Transverse colon (tissue), 4 donors: ENCODE results near the gene RANGRF. TPM values are rescaled to one million over a fixed set of nuclear protein-coding genes. Genes with fewer than 3 reads are reported as not detected.

Experiments
- DNase-seq: peaks from one replicate; pipeline ENCODE4 v3.0.0-alpha.2; 2019
- H3K27ac ChIP-seq, 4 donors: fragments of 200-600 bp; sonication (generic); 2 replicates each; pipeline ENCODE4 v1.5.1; 2016 to 2018; ENCODE audit warnings: inconsistent platforms in 4 of 4
- H3K27me3 ChIP-seq: fragments of 200-600 bp; sonication (generic); 2 replicates; pipeline ENCODE4 v1.5.1; 2017; ENCODE audit warnings: inconsistent platforms
- H3K36me3 ChIP-seq, 4 donors: fragments of 200-600 bp; sonication (generic); 2 replicates each; pipeline ENCODE4 v1.5.1; 2017 to 2019; ENCODE audit warnings: inconsistent platforms in 4 of 4
- H3K4me1 ChIP-seq, 4 donors: fragments of 200-600 bp; sonication (generic); 2 replicates each; pipeline ENCODE4 v1.5.1; 2017 to 2020; ENCODE audit warnings: inconsistent platforms in 4 of 4
- H3K4me3 ChIP-seq, 4 donors: fragments of 200-600 bp; sonication (generic); 1 replicate in 1 of 4; 2 replicates in 3 of 4; pipeline versions ENCODE4 v1.5.1 to v1.6.1; 2017 to 2019; ENCODE audit warnings: inconsistent platforms in 4 of 4
- H3K9me3 ChIP-seq, 2 donors: fragments of 200-600 bp; sonication (generic); 2 replicates each; pipeline ENCODE4 v1.5.1; 2017 to 2019; ENCODE audit warnings: inconsistent platforms in 2 of 2
- CTCF ChIP-seq, 5 experiments: fragments of 200-600 bp in 3 of 5; fragments of 450-650 bp in 2 of 5; sonication (generic) in 3 of 5; IDR thresholded peaks; 1 replicate in 2 of 5; 2 replicates in 3 of 5; pipeline ENCODE4 v1.5.1; 2016 to 2017; ENCODE audit warnings: antibody characterized with exemption in 5 of 5, inconsistent platforms in 3 of 5, mild to moderate bottlenecking in 2 of 5, moderate library complexity in 1 of 5
- EP300 ChIP-seq: sonication (generic); formaldehyde crosslinking; IDR thresholded peaks from one replicate; pipeline ENCODE4 v1.6.1; 2017; ENCODE audit warnings: antibody characterized with exemption, low read depth
- POLR2A ChIP-seq: fragments of 450-650 bp; IDR thresholded peaks from one replicate; pipeline ENCODE4 v1.6.1; 2016; ENCODE audit warnings: antibody characterized with exemption, mild to moderate bottlenecking, moderate library complexity
- POLR2AphosphoS5 ChIP-seq, 3 donors: sonication (generic); formaldehyde crosslinking; IDR thresholded peaks; one replicate each; pipeline ENCODE4 v1.6.1; 2016; ENCODE audit warnings: antibody characterized with exemption in 3 of 3
- WGBS, 2 donors: methylation state at CpG; one replicate each; pipeline ENCODE4 v1.1.5; 2018; ENCODE audit warnings: low coverage in 1 of 2; 5-methylcytosine and 5-hydroxymethylcytosine counted together
- in situ Hi-C, 4 donors: fragments of 200-750 bp; cut with MboI; loops; one replicate each; pipeline versions ENCODE4 v1.15.0 to v1.15.1; 2017; ENCODE audit warnings: low sequenced_read_pairs in 3 of 4, low pct_ligation_motif_present in 1 of 4, low pct_unique_long_range_greater_than_20kb in 1 of 4
- intact Hi-C: fragments of 100-400 bp; cut with DNase I; formaldehyde crosslinking; loops from one replicate; pipeline ENCODE4 v1.15.1; 2023; ENCODE audit warnings: low total_unique reads
- total RNA-seq, 4 donors: library from RNA; depleted of rRNA; stranded (reverse); fragments of >200 nt; gene quantifications; one replicate each; pipeline ENCODE4 v1.1.0, GENCODE V29; 2016

The RANGRF gene
- total RNA-seq, 4 donors from 2014 or later = 8.4 to 47.1 (median 14.6) TPM

- H3K4me3 ChIP-seq = no peak overlapping the region
- TF ChIP-seq EP300 = no peak
- no peak for TF ChIP-seq CTCF (IDR thresholded peaks at IDR 0.05)
- TF ChIP-seq POLR2AphosphoS5 (IDR thresholded peaks at IDR 0.05) = no peak
- TF ChIP-seq POLR2A = no peak
- in situ Hi-C loops (loop anchor here in 2 of 4 donors (10.0 to 25.0 kb wide), 2 partner anchors 65 to 213 kb away; partner anchors contain the start of gene ALOX12B (in 2 of the 2)), intact Hi-C loops (no loop called here)
- 59 to 100% methylated on average over 2 to 3 of the region's 3 CpGs for WGBS, 2 donors
- H3K36me3 ChIP-seq = no peaks in the 10 kb centered on the region
- peaks cover 0 to 10% (median 0%) of the 10 kb centered on the region in 4 donors for H3K4me1 ChIP-seq
- H3K27me3 ChIP-seq = no peaks in the 10 kb centered on the region
- no peak overlapping the region for H3K27ac ChIP-seq
- no peaks in the 10 kb centered on the region for H3K9me3 ChIP-seq
- DNase-seq = no peak
These were observed 11.8 kb downstream of the RANGRF start for GRCh38 chr17:8300226-8300625.

GRCh38 chr17:8300627-8301242 lies 12.3 kb downstream of the RANGRF start:
- DNase-seq = peak; percentile 60
- WGBS, 2 donors = 11 to 80% methylated on average over 1 to 8 of the region's 8 CpGs
- no peak overlapping the region for H3K4me3 ChIP-seq
- no peaks in the 10 kb centered on the region for H3K27me3 ChIP-seq
- no peaks in the 10 kb centered on the region for H3K9me3 ChIP-seq
- peaks cover 0 to 10% (median 0%) of the 10 kb centered on the region in 4 donors for H3K4me1 ChIP-seq
- in situ Hi-C loops (loop anchor here in 2 of 4 donors (10.0 to 25.0 kb wide), 2 partner anchors 66 to 213 kb away; partner anchors contain the start of gene ALOX12B (in 2 of the 2)), intact Hi-C loops (no loop called here)
- no peaks in the 10 kb centered on the region for H3K36me3 ChIP-seq
- peak in 1 of 3 donors; percentile 48 for TF ChIP-seq POLR2AphosphoS5 (IDR thresholded peaks at IDR 0.05)
- TF ChIP-seq EP300 = no peak
- TF ChIP-seq CTCF (IDR thresholded peaks at IDR 0.05) = peak; percentile 70 to 94 (median 84)
- H3K27ac ChIP-seq = no peak overlapping the region

- Histone ChIP-seq H3K27me3 (peaks cover 56% of the 10 kb centered on the region), H3K4me3 (no peak overlapping the region), H3K27ac (peak overlapping the region in 2 of 4 donors; percentile 21 to 48), H3K4me1 (peaks cover 0 to 7% (median 3%) of the 10 kb centered on the region in 4 donors), H3K36me3 (no peaks in the 10 kb centered on the region), H3K9me3 (no peaks in the 10 kb centered on the region)
- no peak for DNase-seq
- WGBS, 2 donors = 56% methylated on average over 10 of the region's 10 CpGs; no CpG with 5 or more reads in 1 of the 2 donors
- in situ Hi-C loops = loop anchor here in 2 of 4 donors (25.0 kb wide), 1 partner anchor 223 kb away; the partner anchor contains the start of gene ALOX12B (in 2 of the 2)
- no peak for TF ChIP-seq EP300
- TF ChIP-seq CTCF (IDR thresholded peaks at IDR 0.05) = no peak
- TF ChIP-seq POLR2AphosphoS5 (IDR thresholded peaks at IDR 0.05) = no peak
- TF ChIP-seq POLR2A = no peak
- intact Hi-C loops = no loop called here
These were observed 22.2 kb downstream of the RANGRF start for GRCh38 chr17:8310601-8311123.

GRCh38 chr17:8311131-8311790 lies 22.8 kb downstream of the RANGRF start:
- peak overlapping the region in 2 of 4 donors; percentile 21 to 48 for H3K27ac ChIP-seq
- 33 to 79% methylated on average over 2 to 25 of the region's 25 CpGs for WGBS, 2 donors

More at GRCh38 chr17:8311131-8311790, 22.8 kb downstream of the RANGRF start:
- DNase-seq = no peak
- no peak overlapping the region for H3K4me3 ChIP-seq
- H3K4me1 ChIP-seq = peaks cover 0 to 8% (median 3%) of the 10 kb centered on the region in 4 donors
- H3K9me3 ChIP-seq = no peaks in the 10 kb centered on the region
- in situ Hi-C loops (loop anchor here in 2 of 4 donors (25.0 kb wide), 1 partner anchor 224 kb away; the partner anchor contains the start of gene ALOX12B (in 2 of the 2)), intact Hi-C loops (no loop called here)
- TF ChIP-seq POLR2AphosphoS5 (IDR thresholded peaks at IDR 0.05) = no peak
- no peak for TF ChIP-seq CTCF (IDR thresholded peaks at IDR 0.05)
- TF ChIP-seq POLR2A = no peak
- TF ChIP-seq EP300 = no peak
- H3K27me3 ChIP-seq = peaks cover 62% of the 10 kb centered on the region
- no peaks in the 10 kb centered on the region for H3K36me3 ChIP-seq
